GM21529 (cell line): ENCODE data around the gene MACROD2.
"Not testable (repeated sequence)": the region's sequence is repeated elsewhere in the genome, so short reads cannot be mapped to it uniquely, and the experiment has no call there.

Source experiments
- ATAC-seq: cut with Tn5 transposase; IDR thresholded peaks from one replicate; pipeline ENCODE4 v1.9.1; 2021; ENCODE audit not compliant: unreplicated experiment

MACROD2 gene

DNA sequence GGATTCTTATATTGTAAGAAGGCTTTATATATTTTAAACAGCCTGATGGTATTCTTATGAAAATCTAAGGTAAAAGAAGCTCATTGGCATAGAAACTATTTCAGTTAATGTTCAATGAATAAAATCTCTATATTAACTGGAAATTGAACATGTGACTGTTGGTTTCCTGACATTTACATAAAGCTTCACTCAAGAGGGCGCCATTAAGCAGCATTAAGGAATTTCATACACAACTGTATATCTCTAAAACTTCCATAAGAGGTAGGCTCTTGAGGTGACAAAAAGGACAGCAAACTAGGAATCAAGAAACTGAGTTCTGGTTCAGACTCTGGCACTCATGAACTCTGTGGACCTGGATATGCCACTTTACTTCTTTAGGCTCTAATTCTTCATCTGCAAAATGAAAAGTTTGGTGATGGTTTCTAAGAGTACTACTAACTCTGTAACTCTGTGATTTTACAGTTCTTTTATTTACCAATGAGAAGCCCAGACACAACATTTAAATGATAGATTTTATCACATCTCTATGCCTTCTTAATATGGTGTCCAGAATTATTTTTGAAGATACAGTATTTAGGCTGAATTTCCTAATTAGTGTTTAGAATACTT lies 194.6 kb downstream of the MACROD2 start:
- no peak for ATAC-seq

DNA sequence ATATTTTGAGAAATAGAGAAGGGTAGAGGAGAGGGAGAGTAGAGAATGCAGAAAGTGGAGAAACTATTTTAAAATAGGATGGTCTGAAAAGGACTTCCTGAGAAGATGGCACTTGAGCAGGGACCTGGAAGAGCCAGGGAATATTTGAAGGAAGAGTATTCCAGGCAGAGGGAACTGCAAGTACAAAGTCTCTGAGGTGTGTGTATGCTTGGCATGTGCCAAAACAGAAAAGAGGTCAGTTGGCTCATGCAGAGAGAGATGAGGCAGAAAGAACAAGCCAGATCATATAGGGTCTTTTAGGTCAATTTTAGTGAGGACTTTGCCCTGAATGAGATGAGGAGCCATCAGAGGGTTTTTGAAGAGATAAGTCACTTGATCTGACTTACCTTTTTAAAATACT lies 196.2 kb downstream of the MACROD2 start:
- no peak for ATAC-seq

DNA sequence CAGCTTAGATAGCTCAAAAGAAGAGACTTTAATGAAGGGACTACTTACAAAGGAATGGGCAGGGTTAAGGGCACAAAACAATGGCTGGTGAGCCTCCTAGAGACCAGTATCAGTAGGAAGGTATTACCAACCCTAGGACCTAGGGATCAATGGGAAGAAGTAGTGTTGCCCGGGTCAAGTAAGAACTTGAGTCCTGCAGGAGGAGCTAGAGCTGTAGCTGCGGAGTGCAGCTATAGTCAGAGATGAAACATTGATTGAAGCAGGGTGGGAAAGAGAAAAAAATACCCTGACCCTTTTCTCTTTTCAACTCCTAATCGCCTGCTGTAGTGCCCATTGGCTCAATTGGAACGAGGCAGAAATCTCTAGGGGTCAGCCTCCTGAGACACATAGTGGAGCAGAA lies 198.1 kb downstream of the MACROD2 start:
- no peak for ATAC-seq

DNA sequence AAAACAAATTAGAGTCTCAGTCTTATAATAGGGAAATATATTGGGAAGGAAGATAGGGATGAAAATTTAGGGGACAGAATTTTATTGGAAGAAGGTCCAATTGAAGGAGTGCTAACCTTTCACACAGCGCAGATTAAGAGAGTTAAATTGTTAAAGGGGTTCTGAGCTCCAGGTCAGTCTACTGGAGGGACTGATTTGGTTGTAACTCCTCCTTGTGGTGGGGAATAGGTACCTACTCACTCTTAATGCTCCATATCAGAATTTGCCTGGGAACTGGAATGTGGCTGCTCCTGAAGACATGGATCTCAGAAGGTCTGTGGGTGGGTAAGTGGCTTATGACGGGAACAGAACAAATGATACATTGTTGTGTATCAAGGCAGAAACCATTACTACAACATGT lies 198.6 kb downstream of the MACROD2 start:
- no peak for ATAC-seq

DNA sequence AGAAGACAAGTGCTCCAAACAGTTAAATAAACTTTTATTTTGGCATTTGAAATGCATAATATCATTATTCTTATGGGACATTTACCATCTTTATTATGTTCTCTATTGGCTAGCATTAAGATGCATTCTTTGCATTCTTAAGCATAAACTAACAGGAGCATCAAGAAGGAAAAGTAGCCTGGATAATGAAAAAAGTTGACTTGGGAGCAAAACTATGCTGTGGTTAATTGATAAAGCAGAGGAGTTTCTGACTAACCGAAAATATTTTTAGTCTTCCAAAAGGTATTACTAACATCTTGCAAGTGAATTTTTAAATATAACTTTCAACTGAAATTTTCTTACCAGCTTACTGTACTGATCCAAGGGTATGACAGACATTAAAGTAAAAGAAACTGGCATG lies 201.8 kb downstream of the MACROD2 start:
- no peak for ATAC-seq

DNA sequence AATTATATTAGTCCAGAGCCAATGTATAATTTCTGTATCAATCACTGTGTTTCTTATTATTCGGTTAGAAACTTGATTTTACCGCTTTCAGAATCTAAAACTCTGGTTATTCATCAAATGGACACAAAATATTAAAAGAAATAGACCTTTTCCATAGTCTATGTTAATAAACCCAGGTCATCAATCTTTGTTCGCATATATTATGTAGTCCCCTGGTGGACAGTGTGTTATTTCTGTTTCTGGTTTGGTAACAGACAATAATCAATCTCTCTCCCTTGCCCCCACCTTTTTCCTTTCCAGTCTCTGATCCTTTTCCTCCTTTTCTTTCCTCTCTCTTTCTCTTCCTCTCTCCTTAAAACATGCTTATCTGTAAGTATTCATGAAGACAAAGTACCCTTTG lies 203.1 kb downstream of the MACROD2 start:
- no peak for ATAC-seq

DNA sequence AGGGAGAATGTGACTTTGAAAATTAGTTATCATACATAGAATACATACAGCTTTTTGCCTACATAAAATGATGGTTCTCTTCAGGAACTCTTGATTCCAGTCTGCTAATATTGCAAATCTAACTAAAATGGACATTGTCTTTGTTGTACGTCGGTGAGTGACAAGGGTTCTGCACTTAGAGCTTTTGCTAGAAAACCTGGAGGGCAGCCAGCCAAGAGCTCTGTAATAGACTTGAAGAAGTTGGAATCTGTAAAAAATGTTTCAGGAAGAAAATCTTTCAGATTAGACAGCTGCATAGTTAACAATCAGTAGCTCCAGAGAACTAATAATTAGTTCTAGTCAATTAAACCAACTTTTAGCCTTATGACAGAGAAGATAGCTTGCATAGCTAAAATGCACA lies 203.8 kb downstream of the MACROD2 start:
- ATAC-seq, result no peak

DNA sequence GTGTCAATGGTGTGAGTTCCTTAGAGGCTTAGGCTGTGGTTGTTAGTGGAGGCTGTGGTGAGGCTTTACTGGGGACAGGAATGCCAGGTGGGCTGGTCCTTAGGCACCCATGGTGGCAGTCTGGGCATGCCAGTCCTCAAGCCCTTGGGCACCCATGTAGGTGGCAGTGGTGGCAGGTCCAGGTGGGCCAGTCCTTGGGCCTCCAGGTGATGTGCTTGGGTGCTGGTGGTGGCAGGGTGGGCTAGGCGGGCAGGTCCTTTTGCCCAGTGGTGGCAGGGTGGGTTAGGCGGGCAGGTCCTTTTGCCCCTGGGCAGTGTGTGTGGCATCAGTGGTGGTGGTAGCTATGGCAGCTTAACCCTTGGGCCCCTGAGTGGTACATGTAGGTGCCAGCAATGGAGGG lies 208.3 kb downstream of the MACROD2 start:
- no peak for ATAC-seq

DNA sequence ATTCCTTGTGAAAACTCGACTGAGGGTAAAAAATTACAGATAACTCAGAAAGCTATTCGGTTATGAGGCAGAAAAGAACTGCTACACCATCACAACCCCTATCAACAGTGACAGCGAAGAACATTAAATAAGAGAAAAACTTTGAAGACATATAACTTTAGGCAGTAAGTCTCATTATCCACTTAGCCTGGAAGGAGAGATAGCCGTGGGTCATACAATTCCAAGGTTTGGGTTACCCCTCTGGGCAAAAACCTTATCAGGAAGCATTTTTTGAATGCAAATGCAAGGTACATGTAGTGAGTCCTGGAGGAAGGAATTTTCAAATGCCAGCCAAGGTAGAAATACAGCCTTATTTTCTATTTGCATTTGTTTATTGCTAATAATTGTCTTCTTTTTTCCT lies 212.3 kb downstream of the MACROD2 start:
- ATAC-seq, result no peak

DNA sequence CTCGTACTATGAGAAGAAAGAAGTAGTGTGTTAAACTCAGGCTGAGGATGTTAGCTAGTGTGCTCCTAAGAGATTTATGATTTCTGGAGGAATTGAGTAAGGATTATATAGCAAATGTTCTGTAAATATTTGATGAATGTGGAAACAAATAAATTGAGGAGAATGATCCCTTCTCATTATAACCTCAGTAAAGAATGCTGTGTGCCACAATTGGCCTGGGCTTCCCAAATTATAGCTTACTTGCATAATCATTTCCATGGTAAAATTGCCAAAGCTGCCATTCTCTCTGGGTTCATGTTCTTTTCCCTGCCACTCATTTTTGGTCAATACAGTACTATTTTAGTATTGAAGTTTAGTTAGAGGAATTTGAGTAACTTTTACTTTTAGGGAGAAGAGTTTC lies 213.6 kb downstream of the MACROD2 start:
- ATAC-seq, result no peak

DNA sequence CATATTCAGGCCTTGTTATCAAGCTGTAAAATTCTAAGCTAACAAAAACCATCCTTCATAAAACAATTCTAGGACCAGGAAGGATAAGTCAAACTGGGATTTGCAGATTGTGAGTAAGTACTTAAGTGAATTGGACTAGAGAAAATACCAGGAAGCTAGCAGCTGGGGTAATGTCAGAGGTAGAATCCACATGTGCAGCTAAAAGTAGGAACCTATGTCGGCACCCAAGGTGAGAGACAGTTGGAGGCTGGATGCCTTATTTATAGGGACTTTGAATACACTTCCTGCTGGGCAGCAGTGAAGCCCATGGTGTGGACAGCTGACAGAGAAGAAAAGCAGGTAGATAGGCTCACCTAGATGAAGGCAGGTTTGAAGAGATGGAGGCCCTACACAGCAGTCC lies 214.8 kb downstream of the MACROD2 start:
- ATAC-seq, result no peak

DNA sequence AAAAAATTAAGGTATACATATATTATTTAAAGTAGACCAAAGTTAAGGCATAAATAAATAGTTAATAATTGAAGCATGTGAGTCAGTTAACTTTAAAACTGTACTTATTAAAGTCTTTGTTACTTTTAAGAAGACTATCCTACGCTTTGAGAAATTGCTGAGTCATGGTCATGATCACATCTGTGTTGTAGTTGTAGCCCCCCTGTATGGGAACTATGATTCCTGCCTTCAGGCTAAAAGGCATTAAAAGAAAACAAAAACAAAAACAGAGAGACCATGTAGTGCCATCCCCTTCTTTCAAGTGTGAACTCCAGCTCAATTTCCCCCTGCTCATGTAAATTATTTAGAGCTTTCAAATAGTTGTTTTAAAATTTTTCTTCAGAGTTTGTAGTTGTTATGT lies 218.7 kb downstream of the MACROD2 start:
- ATAC-seq, result no peak

DNA sequence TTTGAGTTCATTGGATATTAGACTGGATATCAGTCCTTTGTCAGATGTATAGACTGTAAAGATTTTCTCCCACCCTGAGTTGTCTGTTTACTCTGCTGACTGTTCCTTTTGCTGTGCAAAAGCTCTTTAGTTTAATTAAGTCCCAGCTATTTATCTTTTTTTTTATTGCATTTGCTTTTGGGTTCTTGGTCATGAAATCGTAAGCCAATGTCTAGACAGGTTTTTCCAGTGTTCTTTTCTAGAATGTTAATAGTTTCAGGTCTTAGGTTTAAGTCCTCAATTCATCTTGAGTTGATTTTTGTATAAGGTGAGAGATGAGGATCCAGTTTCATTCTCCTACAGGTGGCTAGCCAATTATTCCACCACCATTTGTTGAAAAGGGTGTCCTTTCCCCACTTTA lies 220.6 kb downstream of the MACROD2 start:
- ATAC-seq, result not testable (repeated sequence)

DNA sequence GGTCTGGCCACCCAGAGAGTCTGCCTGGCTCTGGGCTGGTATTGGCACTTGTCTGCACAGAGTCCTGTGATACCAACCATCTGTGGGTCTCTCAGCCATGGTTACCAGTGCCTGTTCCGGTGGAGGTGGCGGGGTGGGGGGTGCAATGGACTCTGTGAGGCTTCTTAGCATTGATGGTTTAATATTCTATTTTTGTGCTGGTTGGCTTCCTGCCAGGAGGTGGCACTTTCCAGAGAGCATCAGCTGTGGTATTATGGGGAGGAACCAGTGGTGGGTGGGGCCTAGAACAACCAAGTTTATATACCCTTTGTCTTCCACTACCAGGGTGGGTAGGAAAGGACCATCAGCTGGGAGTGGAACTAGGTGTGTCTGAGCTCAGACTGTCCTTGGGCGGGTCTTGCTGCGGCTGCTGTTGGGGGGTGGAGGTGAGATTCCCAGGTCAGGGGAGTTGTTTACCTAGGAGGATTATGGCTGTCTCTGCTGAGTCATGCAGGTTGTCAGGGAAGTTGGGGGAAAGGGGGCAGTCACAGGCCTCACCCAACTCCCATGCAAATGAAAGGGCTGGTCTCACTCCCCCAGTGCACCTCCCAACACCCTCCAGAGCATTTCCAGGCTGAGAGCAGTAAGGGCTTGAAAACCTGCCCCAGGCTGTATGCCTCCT lies 224.6 kb downstream of the MACROD2 start:
- ATAC-seq, result no peak

DNA sequence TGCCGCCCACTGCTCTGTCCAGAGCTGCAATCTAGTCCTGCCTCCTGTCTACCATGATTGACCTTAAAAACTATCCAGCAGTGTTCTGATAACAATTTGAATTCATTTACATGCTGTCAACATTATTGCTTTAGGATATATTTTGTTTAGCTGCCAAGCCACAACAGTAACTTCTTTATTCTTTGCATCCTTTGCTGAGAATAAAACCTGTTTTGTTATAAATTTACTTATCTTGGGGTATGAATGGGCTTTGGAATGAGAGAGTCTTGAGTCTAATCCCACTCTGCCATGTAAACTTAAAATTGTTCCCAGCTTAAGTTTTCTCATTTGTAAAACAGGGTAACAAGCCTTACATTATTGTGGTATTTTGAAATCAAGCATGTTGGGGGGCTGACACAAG lies 225.7 kb downstream of the MACROD2 start:
- no peak for ATAC-seq

DNA sequence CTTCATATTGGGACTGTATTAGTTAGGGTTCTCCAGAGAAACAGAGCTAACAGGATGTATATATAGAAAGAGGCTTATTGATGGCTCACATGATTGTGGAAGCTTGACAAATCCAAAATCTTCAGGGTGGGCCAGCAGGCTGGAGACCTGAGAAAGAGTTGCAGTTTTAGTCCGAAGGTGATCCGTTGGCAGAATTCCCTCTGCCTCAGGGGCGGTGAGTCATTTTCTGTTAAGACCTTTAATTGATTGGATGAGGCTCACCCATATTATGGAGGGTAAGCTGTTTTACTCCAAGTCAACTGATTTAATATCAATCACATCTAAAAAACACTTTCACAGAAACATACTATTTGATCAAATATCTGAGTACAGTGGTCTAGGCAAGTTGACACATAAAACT lies 228.5 kb downstream of the MACROD2 start:
- no peak for ATAC-seq

DNA sequence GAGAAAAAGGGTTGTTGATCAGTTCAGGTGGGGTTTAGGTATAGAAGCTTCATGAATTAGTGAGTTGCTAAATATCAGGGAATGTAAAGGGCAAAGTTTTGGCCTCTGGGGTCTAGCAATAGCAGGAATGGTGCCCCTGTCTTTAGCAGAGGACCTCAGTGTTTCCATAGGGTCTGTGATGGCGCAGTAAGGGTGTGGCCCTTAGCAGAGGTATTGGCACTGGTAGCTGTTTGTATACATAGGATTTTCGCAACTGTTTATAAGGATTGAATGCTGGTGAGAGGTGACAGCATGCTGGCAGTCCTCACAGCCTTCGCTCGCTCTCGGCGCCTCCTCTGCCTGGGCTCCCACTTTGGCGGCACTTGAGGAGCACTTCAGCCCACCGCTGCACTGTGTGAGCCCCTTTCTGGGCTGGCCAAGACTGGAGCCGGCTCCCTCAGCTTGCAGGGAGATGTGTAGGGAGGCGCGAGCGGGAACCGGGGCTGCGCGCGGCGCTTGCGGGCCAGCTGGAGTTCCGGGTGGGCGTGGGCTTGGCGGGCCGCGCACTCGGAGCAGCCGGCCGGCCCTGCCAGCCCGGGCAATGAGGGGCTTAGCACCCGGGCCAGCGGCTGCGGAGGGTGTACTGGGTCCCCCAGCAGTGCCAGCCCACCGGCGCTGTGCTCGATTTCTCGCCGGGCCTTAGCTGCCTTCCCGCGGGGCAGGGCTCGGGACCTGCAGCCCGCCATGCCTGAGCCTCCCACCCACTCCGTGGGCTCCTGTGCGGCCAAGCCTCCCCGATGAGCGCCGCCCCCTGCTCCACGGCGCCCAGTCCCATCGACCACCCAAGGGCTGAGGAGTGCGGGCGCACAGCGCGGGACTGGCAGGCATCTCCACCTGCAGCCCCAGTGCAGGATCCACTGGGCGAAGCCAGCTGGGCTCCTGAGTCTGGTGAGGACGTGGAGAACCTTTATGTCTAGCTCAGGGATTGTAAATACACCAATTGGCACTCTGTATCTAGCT lies 231.0 kb downstream of the MACROD2 start:
- not testable (repeated sequence) for ATAC-seq

DNA sequence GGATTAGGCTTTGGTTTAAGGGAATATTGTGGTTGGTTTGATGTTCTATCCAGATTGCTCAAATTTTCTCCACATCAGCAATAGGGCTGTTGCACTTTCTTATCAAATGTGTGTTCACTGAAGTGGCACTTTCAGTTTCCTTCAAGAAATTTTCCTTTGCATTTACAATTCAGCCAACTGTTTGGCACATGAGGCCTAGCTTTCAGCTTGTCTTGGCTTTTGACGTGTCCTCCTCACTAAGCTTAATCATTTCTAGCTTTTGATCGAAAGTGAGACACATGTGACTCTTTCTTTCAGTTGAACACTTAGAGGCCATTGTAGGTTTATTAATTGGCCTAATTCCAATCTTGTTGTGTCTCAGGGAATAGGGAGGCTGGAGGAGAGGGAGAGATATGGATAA lies 237.3 kb downstream of the MACROD2 start:
- ATAC-seq, result peak; percentile 72

DNA sequence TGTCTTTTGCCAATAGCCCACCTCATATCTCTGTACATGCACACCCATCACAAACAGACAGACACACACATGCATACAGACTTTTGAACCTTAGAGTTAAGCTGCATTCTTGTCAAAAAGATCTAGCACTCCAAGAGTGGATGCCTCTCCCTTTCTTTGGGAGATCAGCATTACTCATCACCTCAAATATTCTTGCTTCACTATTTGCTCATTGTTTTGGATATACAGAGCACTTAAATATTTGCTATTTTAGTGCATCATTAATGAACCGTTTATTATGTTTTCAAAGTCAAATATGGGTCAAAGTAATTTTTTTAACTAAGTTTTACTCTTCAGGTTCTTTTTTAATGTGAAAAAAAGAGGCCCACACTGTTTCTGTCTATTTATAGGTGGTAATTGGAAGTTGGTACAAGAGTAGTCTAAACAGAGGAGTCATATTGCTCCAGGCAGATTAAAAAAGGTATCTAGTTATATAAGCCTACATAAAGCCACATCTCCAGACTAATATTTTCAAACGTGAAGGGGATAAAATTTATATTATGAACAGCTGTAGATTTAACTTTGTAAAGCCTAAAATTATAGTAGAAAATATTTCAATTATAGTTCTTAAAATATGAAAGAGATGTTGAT lies 239.5 kb downstream of the MACROD2 start:
- no peak for ATAC-seq

DNA sequence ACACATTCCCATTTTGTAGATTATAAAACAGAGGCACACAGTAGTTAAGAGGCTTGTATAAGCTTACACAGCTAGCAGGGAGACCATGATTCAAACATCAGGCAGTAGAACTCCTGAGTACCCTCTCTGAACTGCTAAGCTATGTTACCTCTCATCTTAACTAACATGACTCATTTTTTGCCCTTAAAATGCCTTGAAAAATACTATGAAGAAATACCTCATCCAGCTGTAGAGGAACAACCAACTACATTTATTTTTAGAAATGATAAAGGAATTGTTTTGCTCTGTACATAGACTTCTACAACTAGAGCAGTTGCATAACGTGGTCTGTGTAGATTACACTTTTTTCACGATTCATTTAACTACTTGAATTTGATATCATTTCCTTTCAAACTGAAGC lies 240.0 kb downstream of the MACROD2 start:
- ATAC-seq, result no peak

DNA sequence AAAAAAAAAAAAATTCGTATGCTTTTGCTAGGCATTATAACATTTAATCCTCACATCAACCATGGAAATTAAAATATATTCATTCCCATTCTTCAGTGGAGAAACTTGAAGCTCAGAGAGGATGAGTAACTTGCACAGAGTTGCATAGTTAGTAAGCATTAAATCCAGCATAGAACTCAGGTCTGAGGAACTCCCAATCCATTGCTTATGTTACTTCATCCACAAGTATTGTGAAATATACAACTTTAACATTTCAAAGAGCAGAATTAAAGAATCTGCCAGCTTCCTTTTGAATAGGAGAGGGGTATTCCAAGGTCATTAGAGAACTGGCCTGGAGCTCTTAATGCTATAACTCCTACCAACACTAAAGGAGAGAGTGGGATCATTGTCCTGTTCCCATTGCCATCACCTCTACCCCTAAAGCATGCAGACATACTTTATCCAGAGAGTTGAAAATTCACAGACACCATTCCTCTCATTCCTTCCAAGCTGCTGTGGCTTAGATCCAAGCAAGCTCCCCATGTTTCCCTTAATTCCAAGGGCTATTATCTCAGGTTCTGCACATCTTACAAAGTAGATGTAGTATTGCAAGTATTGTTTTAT lies 250.2 kb downstream of the MACROD2 start:
- ATAC-seq, result no peak
